ENCODE measurements around the gene ASTN1.

The ASTN1 gene

GRCh38 chr1:176976771-176977170 lies 187.7 kb downstream of the ASTN1 start:
- no peak for DNase-seq

- DNase-seq = no peak
Observed at GRCh38 chr1:176976225-176976624, 188.3 kb downstream of the ASTN1 start.

GRCh38 chr1:176964687-176965086 lies 199.8 kb downstream of the ASTN1 start:
- DNase-seq = no peak

GRCh38 chr1:176963181-176963580 lies 201.3 kb downstream of the ASTN1 start:
- no peak for DNase-seq

GRCh38 chr1:176961678-176962077 lies 202.8 kb downstream of the ASTN1 start:
- DNase-seq = no peak

GRCh38 chr1:176959191-176959820 lies 205.2 kb downstream of the ASTN1 start:
- DNase-seq = no peak

- no peak for DNase-seq
Observed at GRCh38 chr1:176957603-176958002, 206.9 kb downstream of the ASTN1 start.

GRCh38 chr1:176954242-176954641 lies 210.3 kb downstream of the ASTN1 start:
- DNase-seq = no peak

GRCh38 chr1:176950736-176951324 lies 213.7 kb downstream of the ASTN1 start:
- DNase-seq = no peak

- DNase-seq = peak; percentile 2
Observed at GRCh38 chr1:176949033-176949662, 215.4 kb downstream of the ASTN1 start.

- DNase-seq = no peak
Observed at GRCh38 chr1:176944606-176945005, 219.9 kb downstream of the ASTN1 start.

GRCh38 chr1:176943783-176944182 lies 220.7 kb downstream of the ASTN1 start:
- DNase-seq = no peak

GRCh38 chr1:176942346-176942745 lies 222.2 kb downstream of the ASTN1 start:
- DNase-seq = no peak

- no peak for DNase-seq
Observed at GRCh38 chr1:176939993-176940392, 224.5 kb downstream of the ASTN1 start.

- no peak for DNase-seq
Observed at GRCh38 chr1:176938375-176938774, 226.1 kb downstream of the ASTN1 start.

GRCh38 chr1:176934370-176934769 lies 230.1 kb downstream of the ASTN1 start:
- DNase-seq = no peak

GRCh38 chr1:176932114-176933104 lies 232.1 kb downstream of the ASTN1 start:
- DNase-seq = no peak

GRCh38 chr1:176931526-176931925 lies 233.0 kb downstream of the ASTN1 start:
- no peak for DNase-seq

GRCh38 chr1:176926330-176927086 lies 238.0 kb downstream of the ASTN1 start:
- no peak for DNase-seq

- DNase-seq = no peak
Observed at GRCh38 chr1:176925223-176925622, 239.3 kb downstream of the ASTN1 start.

- no peak for DNase-seq
Observed at GRCh38 chr1:176923283-176923682, 241.2 kb downstream of the ASTN1 start.
